NCI-H2029 (cell line): ENCODE results near the gene CARMIL1.
A peak's percentile ranks its signal among the peaks of the same experiment; 100 is the strongest.
"Not testable (repeated sequence)": the region's sequence is repeated elsewhere in the genome, so short reads cannot be mapped to it uniquely, and the experiment has no call there.

Source experiments
- DNase-seq: peaks from one replicate; lab custom pipeline; 2025; lab: John Stamatoyannopoulos, UW

Gene CARMIL1

DNA sequence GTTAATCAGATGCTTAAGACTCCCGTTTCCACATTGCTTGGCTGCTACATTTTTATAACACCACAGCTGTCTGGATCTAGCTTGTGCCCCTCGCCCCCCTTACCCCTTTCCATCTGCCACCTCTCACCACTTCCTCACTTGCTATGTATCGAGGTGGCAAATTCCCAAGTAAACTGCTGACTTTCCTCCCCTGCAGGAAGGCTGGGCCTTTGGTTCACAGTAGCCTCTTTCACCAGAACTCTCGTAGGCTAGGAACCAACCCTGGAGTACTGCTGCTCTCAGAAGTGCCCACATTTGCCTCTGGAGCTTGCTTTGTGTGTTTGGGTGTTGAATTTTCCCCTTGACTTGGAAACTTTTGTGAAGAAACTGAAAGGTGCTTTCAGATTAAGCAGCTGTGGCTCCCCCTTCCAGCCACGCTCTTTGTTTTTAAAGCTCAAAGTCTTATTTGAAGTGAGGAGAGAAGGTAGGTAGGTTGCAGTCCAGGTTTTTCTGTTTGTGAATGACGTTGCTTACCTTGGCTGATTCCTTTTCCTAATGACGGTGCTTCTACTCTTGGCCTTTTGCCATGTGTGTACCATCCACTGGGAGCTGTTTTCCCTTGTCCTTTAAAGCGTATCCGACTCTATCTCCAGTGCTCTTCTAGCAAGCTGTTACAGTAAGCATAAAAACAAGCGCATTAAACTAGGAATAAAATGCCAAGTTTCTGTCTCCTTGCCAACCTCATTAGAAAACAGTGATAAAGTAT lies 90.4 kb downstream of the CARMIL1 start:
- DNase-seq = peak; percentile 88

DNA sequence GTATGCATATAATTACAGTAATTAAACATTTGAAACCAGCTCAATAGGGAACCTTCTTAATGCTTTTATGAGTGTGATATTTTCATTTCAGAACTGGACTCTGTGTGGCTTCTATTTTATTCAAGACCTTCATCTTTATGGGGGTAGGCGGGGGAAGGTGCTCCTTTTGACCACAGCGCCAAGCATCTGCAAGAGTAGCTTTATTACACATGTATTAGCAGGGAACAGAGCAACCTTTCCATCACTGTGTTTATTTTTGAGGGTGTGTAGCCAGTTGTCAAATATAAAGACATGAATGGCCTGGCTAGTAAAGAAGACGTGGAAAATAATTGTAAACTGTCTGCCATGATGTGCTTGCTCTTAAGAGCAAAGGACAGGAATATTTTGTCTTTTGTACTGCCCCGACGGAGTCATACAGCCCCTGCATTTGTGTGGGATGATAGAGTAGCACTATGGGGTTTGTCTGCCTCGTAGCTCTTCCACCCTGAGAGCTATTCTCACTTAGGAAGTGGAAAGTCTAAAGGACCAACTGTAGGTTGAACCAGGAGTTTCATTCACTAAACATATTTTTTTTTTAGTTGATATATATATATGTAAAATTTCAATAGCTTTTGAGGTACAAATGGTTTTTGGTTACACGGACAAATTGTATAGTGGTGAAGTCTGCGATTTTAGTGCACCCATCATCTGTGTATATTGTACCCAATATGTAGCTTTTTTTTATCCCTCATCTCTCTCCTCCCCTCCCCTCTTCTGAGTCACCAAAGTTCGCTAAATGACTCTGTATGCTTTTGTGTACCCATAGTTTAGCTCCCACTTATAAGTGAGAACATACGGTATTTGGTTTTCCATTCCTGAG lies 91.2 kb downstream of the CARMIL1 start:
- DNase-seq = peak; percentile 73

DNA sequence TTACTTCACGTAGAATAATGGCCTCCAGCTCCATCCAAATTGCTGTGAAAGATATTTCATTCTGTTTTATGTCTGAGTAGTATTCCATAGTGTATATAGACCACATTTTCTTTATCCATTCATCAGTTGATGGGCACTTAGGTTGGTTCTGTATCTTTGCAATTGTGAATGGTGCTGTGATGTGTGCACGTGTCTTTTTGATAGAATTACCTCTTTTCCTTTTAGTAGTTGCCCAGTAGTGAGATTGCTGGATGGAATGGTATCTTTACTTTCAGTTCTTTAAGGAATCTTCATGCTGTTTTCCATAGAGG lies 91.8 kb downstream of the CARMIL1 start:
- DNase-seq = no peak

DNA sequence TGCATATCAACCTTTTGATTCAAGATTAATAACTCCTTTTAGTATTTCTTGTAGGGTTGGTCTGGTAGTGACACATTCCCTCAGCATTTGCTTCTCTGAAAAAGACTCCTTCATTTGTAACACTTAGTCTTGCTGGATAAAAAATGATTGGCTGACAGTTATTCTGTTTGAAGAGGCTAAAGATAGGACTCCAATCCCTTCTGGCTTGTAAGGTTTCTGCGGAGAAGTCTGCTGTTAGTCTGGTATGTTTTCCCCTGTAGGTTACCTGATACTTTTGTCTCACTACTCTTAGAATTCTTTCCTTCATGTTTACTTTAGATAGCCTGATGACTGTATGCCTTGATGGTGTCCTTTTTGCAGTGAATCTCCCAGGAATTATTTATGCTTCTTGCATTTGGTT lies 96.0 kb downstream of the CARMIL1 start:
- no peak for DNase-seq

DNA sequence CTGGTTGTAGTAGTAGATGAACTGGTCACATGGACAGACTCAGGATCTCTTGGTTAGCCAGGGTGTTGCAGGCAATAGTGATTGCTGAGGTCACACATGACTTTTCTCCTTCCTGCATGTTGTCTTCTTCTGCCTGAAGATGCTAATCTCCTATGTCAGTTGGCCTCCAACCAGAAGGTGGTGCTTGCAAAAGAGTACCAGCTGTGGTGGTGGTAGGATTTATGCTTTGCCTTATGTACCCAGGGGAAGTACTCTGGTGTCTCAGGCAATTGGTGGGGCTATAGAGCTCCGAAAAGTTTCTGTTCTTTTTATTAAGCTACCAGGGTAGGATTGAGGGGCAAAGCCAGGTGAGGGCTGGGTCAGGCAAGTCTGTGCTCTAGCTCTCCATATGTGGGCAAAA lies 98.5 kb downstream of the CARMIL1 start:
- DNase-seq = no peak

DNA sequence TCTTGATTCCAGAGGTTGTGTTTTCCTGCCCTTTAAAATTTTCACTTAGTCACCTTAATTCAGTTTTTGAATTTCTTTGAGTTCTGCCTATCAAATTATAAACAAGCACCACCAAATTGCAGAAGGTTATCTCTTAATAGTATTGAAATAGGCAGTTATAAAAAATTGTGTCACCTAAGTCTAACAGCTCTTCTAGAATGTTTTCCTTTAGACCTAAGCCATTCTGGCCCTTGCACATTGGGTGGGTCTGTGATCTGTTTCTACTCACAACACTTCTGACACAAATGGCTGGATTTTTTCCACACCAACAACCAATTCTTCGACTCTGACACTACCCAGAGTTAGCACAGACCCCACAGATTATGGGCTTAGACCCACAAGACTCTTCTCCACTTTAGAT lies 101.9 kb downstream of the CARMIL1 start:
- no peak for DNase-seq

DNA sequence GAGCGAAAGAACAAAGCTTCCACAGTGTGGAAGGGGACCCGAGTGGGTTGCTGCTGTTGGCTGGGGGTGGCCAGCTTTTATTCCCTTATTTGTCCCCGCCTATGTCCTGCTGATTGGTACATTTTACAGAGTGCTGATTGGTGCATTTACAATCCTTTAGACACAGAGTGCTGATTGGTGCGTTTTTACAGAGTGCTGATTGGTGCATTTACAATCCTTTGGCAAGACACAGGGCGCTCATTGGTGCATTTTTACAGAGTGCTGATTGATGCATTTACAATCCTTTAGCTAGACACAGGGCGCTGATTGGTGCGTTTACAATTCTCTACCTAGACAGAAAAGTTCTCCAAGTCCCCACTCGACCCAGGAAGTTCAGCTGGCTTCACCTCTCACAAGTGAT lies 103.3 kb downstream of the CARMIL1 start:
- not testable (repeated sequence) for DNase-seq

DNA sequence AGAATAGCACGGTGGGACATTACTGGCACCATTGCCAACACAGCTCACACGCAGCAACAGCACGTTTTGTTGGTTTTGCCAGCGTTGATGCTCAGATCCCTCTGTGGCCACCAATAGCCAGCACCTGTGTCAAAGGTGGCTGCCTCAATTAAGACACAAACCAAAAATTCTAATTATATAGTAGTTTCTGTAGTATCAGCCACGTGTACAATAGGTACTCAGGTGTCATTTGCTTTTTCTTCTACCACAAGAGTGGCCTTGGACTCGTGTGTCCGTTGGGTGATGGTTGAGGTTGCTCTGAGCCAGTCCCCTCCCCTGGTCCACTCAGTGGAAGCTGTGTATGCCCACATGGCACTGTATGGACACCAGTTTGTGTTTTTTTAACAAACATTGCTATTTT lies 105.1 kb downstream of the CARMIL1 start:
- DNase-seq = no peak

DNA sequence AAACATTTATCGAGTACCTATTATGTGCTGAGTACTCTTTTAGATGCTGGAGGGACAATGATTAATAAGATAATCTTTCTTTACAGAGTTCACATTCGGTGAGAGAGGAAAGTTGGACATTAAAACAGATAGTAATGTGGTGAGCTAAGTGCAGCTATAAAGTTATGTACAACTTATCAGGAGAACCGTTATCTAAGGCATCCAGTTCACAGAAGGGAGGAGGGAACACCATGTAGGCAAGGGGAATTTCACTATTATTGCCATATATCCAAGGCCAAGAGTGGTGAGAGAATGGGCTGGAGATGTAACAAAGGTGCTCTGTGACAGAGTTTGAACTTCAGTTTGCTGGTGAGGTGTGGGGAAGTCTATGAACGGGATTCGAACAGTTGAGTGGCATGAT lies 105.8 kb downstream of the CARMIL1 start:
- no peak for DNase-seq

DNA sequence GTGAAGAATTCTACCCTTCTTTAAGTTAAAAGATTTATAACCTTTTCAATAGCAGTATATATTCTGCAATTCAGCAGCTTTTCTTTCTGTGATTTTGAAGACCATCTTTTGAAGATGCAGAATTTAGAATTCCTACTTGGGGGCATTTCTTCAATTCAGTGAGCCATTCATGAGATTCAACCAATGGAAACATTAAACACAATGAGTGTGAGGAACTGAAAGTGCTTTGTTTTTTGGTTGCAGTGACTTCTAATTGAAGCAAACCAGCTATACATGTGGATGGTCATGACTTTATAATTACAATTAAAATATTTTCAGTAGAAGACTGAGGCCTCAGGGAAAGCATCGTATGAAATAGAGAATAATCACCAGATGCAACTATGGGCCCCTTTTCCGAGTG lies 108.3 kb downstream of the CARMIL1 start:
- DNase-seq = no peak

DNA sequence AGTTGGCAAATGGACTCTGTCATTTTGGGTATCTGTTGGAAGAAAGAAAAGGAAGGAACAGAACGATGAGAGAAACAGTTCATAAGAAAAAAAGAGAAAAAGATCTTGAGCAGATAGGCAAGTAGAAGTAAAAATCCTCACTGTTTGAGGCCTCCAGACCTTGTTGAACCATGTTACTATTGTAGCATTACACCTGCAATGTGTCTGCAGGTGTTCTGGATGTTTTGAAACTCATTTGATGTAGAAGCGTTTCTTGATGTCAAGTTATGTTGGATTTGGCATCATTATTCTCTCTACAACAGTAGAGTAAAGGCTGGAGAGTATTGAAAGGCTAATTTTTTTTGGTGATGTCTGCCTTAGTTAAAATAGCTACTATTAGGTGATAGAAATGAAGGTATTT lies 108.7 kb downstream of the CARMIL1 start:
- DNase-seq = no peak

DNA sequence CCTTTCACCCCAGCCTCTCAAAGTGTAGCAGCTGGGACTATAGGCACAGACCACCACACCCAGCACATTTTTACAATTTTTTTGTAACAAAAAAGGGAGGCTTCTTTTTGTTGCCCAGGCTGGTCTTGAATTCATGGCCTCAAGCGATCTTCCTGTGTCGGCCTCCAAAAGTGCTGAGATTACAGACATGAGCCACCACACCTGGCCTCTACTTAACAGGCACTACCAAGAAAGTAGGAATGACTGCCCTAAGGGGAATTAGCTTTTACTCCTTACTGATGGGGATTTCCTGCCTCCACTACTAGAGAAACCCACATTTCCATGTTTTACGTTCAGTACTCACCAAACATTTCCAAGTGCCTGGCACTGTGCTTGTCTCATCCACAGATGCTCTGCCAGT lies 109.6 kb downstream of the CARMIL1 start:
- no peak for DNase-seq

DNA sequence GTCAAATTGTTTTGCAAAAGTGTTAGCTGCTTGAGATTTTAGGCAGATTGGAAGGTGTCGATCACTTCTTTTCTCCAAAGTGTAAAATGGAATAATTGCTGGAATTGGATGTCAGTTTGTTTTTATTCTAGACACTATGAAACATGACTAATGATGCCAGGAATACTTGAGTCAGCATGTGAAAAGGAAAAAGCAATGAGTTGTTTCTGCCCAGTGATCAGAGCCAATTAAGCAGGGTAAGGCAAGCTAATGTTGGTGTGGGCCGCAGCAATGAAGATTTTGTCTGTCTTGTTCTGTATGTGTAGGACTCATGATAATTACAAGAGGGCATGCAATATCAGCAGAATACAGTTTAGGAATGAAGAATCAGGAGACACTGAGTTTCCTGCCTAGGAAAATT lies 110.3 kb downstream of the CARMIL1 start:
- no peak for DNase-seq

DNA sequence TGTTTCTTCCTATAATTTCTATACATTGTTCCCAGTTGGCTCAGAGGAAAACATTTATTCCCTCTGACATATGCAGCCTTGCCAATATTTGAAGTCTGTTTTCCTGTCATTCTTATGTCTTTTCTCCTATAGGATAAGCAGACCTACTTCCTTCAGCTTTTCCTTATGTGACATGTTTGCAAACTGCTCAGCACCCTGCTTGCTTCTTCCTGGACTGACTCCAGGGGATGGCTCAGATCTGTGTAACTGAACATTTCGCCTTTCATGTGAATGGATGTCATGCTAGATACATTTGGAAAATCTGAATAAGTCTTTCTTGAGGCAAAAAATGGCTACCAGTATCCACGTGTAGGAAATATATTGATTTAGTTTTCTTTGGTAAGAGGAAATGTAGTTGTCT lies 113.2 kb downstream of the CARMIL1 start:
- DNase-seq = no peak

DNA sequence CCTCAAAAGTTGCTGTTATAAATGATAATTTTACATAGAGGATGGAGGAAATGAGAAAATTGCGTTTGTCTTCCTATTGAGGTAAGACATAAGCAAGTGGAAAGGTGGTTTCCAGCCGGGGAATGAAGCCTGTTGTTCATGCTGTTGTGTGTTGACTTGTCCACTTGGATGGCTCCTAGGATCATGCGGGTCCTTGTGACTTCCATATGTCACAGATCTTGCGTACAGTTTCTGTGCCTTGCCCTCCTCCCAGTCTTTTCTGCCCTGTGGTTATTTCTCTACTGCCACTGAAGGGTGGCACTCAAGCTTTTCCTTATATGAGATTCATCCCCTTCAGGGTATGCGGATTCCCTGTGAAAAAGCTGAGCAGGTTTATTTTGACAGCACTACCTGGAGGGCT lies 116.6 kb downstream of the CARMIL1 start:
- no peak for DNase-seq

DNA sequence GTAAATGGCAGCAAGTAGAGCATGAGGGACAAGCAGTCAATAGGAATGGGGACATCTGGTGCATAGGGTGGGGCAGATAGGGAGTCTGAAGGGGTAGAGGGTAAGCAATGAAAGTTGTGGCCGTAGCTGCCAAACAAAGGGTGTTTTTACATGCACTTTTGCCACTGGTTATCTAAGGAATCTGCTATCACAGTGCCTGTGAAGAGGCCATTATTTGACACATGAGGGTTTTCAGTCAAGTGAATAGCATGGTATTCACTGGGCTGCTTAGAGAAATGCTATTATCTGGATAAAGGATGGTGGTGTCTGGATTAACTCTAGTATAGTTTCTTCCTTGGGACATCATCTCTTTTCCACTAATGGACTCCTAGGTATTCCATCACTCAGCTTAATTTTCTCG lies 118.2 kb downstream of the CARMIL1 start:
- DNase-seq = no peak

DNA sequence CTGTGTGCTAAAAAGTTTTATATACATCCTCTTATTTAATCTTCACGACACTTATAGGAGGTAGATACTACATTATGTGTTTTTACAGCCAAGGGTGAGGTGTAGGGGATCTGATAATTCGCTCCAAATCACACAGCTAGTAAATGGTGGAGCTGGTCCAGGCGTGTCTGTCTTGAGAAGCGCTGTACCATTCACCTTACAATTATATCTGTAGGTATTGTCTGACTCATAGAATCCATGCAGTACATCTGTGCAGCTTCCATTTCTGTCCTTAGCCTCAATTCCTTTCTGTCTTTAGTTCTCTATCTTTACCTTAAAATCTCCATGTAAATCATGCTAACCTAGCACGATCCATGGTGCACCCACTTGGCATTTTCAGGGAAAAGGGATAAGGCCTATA lies 120.7 kb downstream of the CARMIL1 start:
- no peak for DNase-seq

DNA sequence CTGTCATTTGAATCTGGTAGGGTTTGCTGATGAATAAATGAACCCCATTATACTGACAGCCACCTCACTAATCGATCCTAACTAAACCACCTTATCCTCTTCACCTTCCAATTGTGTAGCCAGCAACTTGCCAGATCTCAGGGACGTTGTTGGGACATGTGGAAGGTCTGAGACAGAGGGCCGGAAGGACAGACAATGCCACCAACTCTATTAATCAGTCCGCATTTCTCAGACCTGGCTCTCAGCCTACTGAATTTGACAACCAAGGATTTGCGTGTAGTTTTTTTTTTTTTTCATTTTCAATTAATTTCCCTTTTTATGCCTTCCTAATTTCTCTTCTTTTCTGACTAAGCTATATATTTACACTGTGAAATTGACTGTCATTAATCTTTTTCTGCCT lies 122.5 kb downstream of the CARMIL1 start:
- no peak for DNase-seq

DNA sequence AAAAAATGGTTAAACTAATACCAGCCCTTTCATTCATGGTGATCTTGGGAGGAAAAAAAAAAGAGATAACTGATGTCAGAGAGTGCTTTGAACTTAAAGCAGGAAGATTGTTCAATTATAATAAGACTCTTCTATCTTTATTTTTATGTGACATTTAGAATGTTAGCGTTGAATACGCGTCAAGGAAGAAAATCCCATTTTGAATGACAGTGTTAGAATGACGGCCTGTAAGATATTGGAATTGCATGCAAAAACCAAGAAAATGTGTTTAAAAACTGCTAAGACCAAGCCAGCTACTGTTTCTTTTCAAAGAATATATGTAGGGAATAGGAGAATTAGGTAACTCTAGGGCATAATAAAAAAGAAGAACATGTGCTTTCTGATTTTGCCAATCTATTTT lies 123.0 kb downstream of the CARMIL1 start:
- no peak for DNase-seq

DNA sequence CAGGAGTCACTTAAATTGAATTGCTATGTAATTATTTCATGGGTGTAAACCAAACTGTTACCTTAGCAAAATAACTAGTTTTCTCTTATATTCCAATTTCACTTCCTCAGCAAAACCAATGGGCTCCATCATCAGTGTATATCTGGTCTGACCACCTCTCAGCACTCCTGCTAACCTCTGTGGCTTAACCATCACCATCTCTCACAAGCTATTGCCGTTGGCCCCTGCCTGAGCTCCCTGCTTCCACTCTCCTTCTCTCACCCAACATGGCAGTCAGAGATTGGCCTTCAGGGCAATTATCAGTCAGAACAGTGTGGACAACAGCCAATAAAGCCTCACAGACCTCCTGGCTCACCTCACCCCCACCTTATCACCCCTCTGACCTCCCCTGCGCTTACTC lies 124.0 kb downstream of the CARMIL1 start:
- no peak for DNase-seq

DNA sequence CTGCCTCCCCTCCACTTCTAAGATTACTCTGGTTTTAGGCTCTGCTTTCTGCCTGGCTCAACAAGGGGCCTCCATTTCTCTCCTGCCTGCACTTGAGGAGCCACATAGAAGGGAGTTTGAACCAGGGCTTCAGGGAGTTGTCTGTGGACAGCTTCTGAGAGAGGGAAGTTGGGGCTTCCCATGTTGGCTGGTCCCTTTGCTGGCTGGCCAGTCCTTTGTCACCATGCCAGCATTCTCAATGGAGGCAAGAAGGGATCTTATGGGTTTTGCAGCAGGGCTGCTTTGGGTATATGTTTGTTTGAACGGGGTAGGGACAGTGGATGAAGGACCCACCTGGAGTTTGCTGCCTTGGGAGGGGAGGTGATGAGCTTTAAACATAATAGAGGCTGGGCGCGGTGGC lies 124.9 kb downstream of the CARMIL1 start:
- DNase-seq = no peak

DNA sequence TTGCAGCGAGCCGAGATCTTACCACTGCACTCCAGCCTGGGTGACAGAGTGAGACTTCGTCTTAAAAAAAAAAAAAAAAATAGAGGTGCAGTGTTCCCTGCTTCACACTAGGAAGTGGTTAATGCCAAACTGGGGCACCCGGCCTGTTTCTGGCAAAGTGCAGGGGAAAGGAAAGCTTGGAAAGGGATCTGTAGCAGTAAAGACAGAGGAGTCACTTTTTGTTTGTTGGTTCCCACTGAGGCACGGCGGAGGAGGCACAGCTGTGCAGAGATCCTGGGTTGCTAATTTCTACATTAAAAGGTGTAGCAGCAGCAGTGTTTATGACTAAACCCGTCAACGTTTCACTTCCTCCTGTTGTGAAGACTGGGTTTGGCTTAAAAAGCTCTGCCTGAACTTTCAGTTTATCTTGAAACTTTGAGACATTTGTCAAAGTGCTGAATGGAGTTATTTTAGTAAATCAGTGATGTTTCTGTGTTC lies 125.6 kb downstream of the CARMIL1 start:
- no peak for DNase-seq

DNA sequence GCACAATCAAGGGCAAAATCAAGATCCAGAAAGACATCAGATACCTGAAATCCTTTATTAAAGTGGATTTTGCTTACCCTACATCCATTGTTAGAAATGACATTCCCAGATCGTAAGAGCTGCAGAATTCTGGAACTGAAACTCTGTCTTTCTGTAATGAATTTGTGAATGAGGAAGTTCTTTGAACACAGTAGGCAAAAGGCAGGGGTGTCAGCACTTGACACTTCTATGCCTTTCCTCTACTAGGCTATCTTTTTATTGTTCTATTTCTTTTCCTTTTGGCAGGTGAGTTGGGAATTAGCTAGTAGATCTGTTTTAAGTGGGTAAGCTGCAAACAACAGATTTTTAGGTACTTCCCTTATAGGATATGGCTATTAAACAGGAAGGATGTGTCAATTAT lies 126.3 kb downstream of the CARMIL1 start:
- DNase-seq = no peak

DNA sequence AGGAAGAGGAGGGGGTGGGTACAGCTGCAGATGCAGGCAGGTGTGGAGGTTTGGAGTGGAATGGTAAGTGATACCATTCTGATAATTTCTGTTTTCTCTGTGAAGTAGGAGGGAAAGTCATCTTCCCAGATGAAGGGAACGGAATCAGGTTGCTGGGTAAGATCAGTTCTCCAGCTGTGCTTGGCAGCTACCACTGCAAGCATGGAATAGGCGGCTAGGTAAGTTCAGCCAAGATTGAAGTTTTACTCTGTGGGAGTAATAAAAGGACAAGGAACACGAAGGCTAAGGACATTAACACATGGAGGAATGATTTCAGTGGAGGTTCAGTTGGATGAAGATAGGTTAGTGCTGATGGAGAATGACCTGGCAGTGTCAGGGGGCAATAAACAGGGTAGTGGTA lies 128.3 kb downstream of the CARMIL1 start:
- DNase-seq = no peak
